Activated CD8-positive, alpha-beta memory T cell treated with anti-CD3 and anti-CD28 coated beads, Interleukin-2, amount 50 U/mL, for 4 hours (primary cell): ENCODE results near the gene FKRP.

Source experiments
- DNase-seq: peaks from one replicate; pipeline ENCODE4 v3.0.0-alpha.2; 2020

FKRP gene

GRCh38 chr19:46732172-46732938 lies 13.5 kb upstream of the FKRP start:
- no peak for DNase-seq

GRCh38 chr19:46732966-46733689 lies 12.7 kb upstream of the FKRP start:
- no peak for DNase-seq

- DNase-seq = no peak
Observed at GRCh38 chr19:46733690-46734292, 12.1 kb upstream of the FKRP start.

- no peak for DNase-seq
Observed at GRCh38 chr19:46736531-46737297, 9.1 kb upstream of the FKRP start.

DNA sequence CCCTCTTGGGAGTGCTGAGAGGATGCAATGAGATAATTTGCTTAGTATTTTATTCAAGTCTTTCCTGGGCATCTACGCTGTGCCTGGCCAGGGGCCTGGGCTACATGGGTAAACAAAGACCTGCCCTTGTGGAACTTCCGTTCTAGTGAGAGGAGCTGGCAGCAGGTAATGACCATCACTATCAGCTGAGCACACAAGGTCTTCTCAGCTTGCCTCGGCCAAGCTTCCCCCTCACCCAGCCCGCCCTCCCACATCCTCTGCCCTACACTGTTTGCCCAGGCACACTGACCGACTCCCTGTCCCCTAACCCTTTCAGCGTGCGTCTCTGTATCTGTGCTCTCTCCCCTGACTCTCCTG lies 8.6 kb upstream of the FKRP start:
- DNase-seq = no peak

DNA sequence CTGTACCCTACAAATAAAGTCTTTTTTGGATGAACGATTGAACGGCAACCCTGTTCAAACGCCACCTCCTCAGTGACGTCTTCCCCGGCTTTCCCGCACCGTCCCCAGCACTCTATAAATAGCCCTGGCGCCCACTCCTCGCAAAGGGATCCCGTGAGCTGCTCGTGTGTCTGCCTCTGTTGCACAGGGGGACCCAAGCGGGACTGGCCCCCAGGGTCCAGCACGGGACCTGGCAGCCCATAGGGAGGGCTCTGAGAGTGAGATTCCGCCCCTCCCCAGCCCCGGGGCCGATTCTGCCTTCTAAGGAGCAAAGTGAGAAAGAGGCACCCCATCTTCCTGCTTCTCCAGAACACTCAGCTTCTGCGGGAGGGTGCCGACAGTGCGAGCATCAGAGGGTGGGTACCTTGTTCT lies 8.1 kb upstream of the FKRP start:
- DNase-seq = no peak

- no peak for DNase-seq
Observed at GRCh38 chr19:46739290-46739771, 6.5 kb upstream of the FKRP start.

DNA sequence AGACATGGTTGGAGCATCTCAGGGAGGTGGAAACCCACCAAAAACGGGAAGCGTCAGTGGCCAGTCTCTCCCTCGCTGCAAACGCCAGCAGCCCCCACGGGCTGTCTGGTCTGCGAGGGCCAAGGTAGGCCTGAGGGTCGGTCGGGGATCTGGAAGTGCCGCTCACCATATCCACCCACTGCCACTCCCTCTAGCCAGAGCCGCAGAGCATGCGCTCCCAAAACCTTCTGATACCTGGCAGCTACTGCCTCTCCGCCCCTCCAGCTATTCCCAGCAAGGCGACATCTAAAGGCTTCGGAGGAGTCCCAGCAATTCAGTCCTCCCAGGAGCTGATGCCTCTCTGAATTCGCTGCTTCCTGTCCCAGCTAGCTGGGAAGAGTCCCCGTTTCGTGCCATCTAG lies 4.4 kb upstream of the FKRP start:
- no peak for DNase-seq

- no peak for DNase-seq
Observed at GRCh38 chr19:46742926-46743480, 2.9 kb upstream of the FKRP start.

GRCh38 chr19:46744005-46744691 lies 1.7 kb upstream of the FKRP start:
- no peak for DNase-seq

- no peak for DNase-seq
Observed at GRCh38 chr19:46745030-46745429, 827 bp upstream of the FKRP start.

DNA sequence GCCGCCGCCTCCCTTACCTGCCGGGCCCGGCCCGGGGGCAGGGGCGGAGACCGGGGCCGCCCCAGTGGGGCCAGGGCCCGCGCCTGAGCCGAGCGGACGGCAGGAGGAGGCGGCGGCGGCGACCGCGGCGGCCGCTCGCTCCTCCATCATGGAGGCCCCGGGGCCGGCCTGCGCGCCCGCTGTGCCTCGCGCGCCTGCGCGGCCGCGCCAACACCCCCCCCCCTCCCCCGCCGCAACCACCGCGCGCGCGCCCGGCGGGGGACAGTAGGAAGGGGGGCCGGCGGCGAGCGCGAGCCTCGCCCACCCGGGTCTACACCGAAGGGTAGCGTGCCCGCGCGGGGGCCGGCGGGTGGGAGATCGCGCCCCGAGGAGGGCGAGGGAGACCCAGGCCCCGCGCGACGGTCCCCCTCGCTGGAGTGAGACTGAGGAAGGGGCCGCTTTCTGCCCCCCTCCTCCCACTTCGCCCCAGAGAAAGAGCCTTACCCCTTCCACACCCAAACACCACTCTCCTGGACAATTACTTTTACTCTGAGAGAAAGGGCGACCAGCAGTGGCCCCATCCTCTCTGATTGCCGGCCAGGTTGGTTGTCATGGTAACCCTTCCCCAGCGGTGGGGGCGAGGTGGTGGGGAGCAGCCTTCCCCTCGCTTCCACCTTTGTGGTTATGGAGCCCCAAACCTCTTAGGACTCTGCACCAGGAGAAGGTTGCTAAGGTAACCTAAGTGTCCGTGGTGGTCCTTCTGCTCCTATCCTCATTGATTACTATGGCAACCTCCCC lies 612 bp downstream of the FKRP start, which contains the start of gene STRN4:
Gene STRN4 (minus strand): TSS at position 170 of the 777 bp plus-strand sequence. CDS start 20 bp downstream, at position 150.
- DNase-seq = peak; percentile 63

DNA sequence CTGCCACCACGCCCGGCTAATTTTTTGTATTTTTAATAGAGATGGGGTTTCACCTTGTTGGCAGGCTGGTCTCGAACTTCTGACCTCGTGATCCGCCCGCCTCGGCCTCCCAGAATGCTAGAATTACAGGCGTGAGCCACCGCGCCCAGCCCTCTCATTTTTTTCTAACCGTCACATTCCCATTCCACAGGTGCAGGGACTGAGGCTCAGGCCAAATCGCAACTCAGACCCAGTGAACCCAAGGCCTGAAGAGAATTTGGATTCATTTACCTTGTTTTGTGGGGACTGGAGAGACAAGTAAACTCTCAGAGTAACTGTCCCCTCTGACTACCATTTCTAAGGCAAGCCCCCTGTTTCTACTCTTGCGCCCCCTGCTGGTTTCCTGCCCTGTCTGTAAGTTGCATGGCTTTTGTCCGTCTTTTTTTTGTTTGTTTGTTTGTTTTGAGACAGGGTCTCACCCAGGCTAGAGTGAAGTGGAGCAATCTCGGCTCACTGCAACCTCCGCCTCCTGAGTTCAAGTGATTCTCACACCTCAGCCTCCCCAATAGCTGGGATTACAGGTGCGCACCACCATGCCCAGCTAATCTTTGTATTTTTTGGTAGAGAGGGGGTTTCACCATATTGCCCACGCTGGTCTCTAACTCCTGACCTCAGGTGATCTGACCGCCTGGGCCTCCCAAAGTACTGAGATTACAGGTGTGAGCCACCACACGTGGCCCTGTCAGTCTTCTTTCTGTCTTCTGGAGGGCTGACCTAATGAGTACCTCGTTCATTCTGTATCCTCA lies 2.7 kb downstream of the FKRP start:
- peak; percentile 80 for DNase-seq

DNA sequence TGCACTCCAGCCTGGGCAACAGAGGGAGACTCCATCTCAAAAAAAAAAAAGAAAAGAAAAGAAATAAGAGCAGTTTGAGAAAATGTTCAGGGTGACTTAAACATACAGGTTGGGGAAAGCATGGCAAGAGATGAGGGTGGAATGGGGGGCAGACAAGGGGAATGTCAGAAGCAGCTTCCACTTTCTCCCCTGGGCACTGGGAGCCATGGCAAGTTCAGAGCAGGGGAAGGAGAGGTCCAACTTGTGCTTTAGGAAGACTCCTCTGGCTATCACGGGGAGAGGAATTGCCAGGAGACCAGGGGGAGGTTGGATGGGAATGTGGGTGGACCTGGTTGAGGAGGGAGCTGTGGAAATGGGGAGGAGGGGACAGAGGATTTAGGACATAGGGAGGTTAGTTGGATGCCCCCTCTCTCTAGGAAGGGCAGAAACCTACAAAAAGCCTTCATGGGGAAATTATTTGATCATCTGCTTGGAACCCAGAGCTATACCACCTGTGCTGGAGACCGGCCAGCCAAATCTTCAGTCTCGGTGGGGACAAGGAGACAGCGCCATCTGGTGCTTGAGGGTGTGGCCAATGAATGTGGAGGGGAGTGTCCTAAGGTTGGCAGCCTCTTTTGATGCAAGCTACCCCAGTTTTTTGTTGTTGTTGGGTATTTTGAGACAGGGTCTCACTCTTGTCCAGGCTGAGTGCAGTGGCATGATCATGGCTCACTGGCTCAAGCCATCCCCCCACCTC lies 7.7 kb downstream of the FKRP start:
- DNase-seq = peak; percentile 66

DNA sequence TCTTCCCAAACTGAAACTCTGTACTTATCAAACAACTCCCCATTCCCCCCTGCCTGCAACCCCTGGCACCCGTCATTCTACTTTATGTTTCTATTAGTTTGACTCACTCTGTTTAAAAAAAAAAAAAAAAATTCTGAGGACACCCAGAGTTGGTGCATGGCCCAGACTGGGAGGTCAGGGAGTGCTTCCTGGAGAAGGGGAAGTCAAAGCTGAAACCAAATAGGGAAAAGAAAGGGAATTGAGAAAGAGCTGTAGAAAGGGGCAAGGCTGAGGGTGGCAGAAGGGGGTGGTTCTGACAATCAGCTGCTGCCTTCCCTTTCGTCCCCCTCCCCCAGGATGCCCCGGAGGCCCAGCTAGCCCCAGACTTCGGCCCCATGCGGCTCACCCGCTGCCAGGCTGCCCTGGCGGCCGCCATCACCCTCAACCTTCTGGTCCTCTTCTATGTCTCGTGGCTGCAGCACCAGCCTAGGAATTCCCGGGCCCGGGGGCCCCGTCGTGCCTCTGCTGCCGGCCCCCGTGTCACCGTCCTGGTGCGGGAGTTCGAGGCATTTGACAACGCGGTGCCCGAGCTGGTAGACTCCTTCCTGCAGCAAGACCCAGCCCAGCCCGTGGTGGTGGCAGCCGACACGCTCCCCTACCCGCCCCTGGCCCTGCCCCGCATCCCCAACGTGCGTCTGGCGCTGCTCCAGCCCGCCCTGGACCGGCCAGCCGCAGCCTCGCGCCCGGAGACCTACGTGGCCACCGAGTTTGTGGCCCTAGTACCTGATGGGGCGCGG lies 9.4 kb downstream of the FKRP start:
- no peak for DNase-seq

DNA sequence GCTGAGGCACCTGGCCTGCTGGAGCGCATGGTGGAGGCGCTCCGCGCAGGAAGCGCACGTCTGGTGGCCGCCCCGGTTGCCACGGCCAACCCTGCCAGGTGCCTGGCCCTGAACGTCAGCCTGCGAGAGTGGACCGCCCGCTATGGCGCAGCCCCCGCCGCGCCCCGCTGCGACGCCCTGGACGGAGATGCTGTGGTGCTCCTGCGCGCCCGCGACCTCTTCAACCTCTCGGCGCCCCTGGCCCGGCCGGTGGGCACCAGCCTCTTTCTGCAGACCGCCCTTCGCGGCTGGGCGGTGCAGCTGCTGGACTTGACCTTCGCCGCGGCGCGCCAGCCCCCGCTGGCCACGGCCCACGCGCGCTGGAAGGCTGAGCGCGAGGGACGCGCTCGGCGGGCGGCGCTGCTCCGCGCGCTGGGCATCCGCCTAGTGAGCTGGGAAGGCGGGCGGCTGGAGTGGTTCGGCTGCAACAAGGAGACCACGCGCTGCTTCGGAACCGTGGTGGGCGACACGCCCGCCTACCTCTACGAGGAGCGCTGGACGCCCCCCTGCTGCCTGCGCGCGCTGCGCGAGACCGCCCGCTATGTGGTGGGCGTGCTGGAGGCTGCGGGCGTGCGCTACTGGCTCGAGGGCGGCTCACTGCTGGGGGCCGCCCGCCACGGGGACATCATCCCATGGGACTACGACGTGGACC lies 10.1 kb downstream of the FKRP start:
- no peak for DNase-seq

- no peak for DNase-seq
Observed at GRCh38 chr19:46756544-46756888, 10.7 kb downstream of the FKRP start.

- no peak for DNase-seq
Observed at GRCh38 chr19:46759206-46759605, 13.3 kb downstream of the FKRP start.
